Endothelial cell of umbilical vein (primary cell): ENCODE measurements around the gene PAFAH2. TPM values are rescaled to one million over a fixed set of nuclear protein-coding genes. Genes with fewer than 3 reads are reported as not detected.

Source experiments
- BruUV-seq: library from RNA; stranded (reverse); fragments of 400-500 nt; replicated peaks from 2 replicates; lab custom pipeline; 2021; lab: Mats Ljungman, UMichigan
- CTCF ChIA-PET: fragments of 300-600, 350-600 bp; sonication (Branson Sonifier 250); formaldehyde crosslinking; loops from one replicate; lab custom pipeline; 2021; ENCODE audit warnings: antibody characterized with exemption, inconsistent platforms; lab: Charles Lee
- POLR2A ChIA-PET: fragments of 300-600, 350-600 bp; sonication (Branson Sonifier 250); formaldehyde crosslinking; loops from one replicate; lab custom pipeline; 2021; ENCODE audit warnings: antibody characterized with exemption, inconsistent platforms; lab: Charles Lee
- DNase-seq: peaks from one replicate; pipeline ENCODE4 v3.0.0-alpha.2; 2011; ENCODE audit warnings: low read depth, low spot score
- FAIRE-seq: peaks from 2 replicates; lab custom pipeline; 2011; peaks lifted over from hg19 to GRCh38; lab: Jason Lieb, UNC
- H2AFZ ChIP-seq: 2 replicates; pipeline ENCODE4 v1.6.0; 2012; ENCODE audit warnings: low read depth, low read length, control low read depth, inconsistent platforms
- H3K27ac ChIP-seq: 2 replicates; pipeline ENCODE4 v1.5.1; 2011; ENCODE audit warnings: low read depth, mild to moderate bottlenecking, control low read depth, low read length, moderate library complexity; ENCODE audit not compliant: insufficient read depth
- H3K27me3 ChIP-seq, 2 experiments: 2 replicates each; pipeline versions ENCODE4 v1.6.0 to v1.6.1; 2011; ENCODE audit warnings: low read length in 2 of 2, mixed read lengths in 1 of 2; ENCODE audit not compliant: control insufficient read depth in 2 of 2, insufficient read depth in 2 of 2
- H3K36me3 ChIP-seq, 2 experiments: 2 replicates in 1 of 2; 3 replicates in 1 of 2; pipeline ENCODE4 v1.5.1; 2011; ENCODE audit warnings: low read length in 2 of 2, mild to moderate bottlenecking in 1 of 2, moderate library complexity in 1 of 2; ENCODE audit not compliant: control insufficient read depth in 2 of 2, insufficient read depth in 2 of 2; ENCODE audit errors: extremely low read depth in 1 of 2
- H3K4me1 ChIP-seq: 3 replicates; pipeline ENCODE4 v1.5.1; 2011; ENCODE audit warnings: mild to moderate bottlenecking, low read length; ENCODE audit not compliant: control insufficient read depth, insufficient read depth; ENCODE audit errors: extremely low read depth
- H3K4me2 ChIP-seq: 2 replicates; pipeline ENCODE4 v1.6.1; 2011; ENCODE audit warnings: low read length, control low read depth, mixed read lengths; ENCODE audit not compliant: insufficient read depth
- H3K4me3 ChIP-seq, 3 experiments: fragments of 200-600 bp in 1 of 3; sonication (generic), shearing (Covaris generic) in 1 of 3; replicated peaks in 1 of 3; 2 replicates each; pipeline ENCODE4 v1.5.1; 2011 to 2016; ENCODE audit warnings: control low read depth in 3 of 3, low read length in 3 of 3, mild to moderate bottlenecking in 2 of 3, inconsistent platforms in 1 of 3, low read depth in 1 of 3, moderate library complexity in 1 of 3; ENCODE audit not compliant: insufficient read depth in 1 of 3
- H3K79me2 ChIP-seq: 2 replicates; pipeline ENCODE4 v1.6.0; 2012; ENCODE audit warnings: low read length, inconsistent platforms; ENCODE audit not compliant: control insufficient read depth, insufficient read depth
- H3K9ac ChIP-seq: replicated peaks from 2 replicates; pipeline ENCODE3; 2011; ENCODE audit warnings: low read length, control low read depth; ENCODE audit not compliant: insufficient read depth; ENCODE audit errors: extremely low read depth
- H3K9me1 ChIP-seq: replicated peaks from 3 replicates; pipeline ENCODE4 v1.6.0; 2011; ENCODE audit warnings: mild to moderate bottlenecking, low read length; ENCODE audit not compliant: control insufficient read depth, insufficient read depth; ENCODE audit errors: extremely low read depth
- H3K9me3 ChIP-seq: replicated peaks from 2 replicates; pipeline ENCODE4 v1.5.1; 2012; ENCODE audit warnings: low read length, inconsistent platforms; ENCODE audit not compliant: control insufficient read depth, insufficient read depth
- H4K20me1 ChIP-seq: replicated peaks from 2 replicates; pipeline ENCODE3; 2011; ENCODE audit warnings: mild to moderate bottlenecking, low read length; ENCODE audit not compliant: control insufficient read depth, insufficient read depth; ENCODE audit errors: extremely low read depth
- CTCF ChIP-seq, 2 donors: IDR thresholded peaks; 1 replicate in 1 of 2; 2 replicates in 1 of 2; pipeline ENCODE4 v1.5.1; 2011; ENCODE audit warnings: low read length in 2 of 2, mild to moderate bottlenecking in 2 of 2, moderate library complexity in 2 of 2, control low read depth in 1 of 2, inconsistent platforms in 1 of 2, low read depth in 1 of 2; ENCODE audit not compliant: insufficient read depth in 1 of 2; ENCODE audit errors: extremely low read depth in 1 of 2
- EZH2 ChIP-seq: IDR thresholded peaks from 2 replicates; pipeline ENCODE4 v1.6.1; 2012; ENCODE audit warnings: borderline replicate concordance, low read depth, mild to moderate bottlenecking, moderate library complexity, low read length, inconsistent platforms; ENCODE audit not compliant: severe bottlenecking
- FOS ChIP-seq: IDR thresholded peaks from 2 replicates; pipeline ENCODE4 v1.6.1; 2011; ENCODE audit warnings: mild to moderate bottlenecking, low read length, moderate library complexity, borderline replicate concordance; ENCODE audit not compliant: insufficient read depth
- GATA2 ChIP-seq: IDR thresholded peaks from 2 replicates; pipeline ENCODE4 v1.7.0; 2011; ENCODE audit warnings: low read depth, mild to moderate bottlenecking, moderate library complexity, mixed read lengths, low read length; ENCODE audit not compliant: insufficient read length, insufficient read depth
- JUN ChIP-seq: IDR thresholded peaks from 2 replicates; pipeline ENCODE4 v1.6.1; 2011; ENCODE audit warnings: borderline replicate concordance, low read depth; ENCODE audit not compliant: insufficient read length, insufficient read depth
- MYC ChIP-seq: IDR thresholded peaks from one replicate; pipeline ENCODE4 v1.6.1; 2011; ENCODE audit warnings: mild to moderate bottlenecking, low read depth, low read length
- POLR2A ChIP-seq: IDR thresholded peaks from 2 replicates; pipeline ENCODE4 v1.6.1; 2012; ENCODE audit warnings: low read depth, mild to moderate bottlenecking, control low read depth, low read length
- POLR2AphosphoS5 ChIP-seq: IDR thresholded peaks from 2 replicates; pipeline ENCODE4 v1.6.1; 2012; ENCODE audit warnings: low read depth, mild to moderate bottlenecking, control low read depth, low read length, moderate library complexity; ENCODE audit not compliant: insufficient read depth
- dilution Hi-C: fragments of 300-500 bp; cut with MboI; formaldehyde crosslinking; loops from one replicate; pipeline ENCODE4 v1.15.0; 2019; ENCODE audit warnings: low sequenced_read_pairs; ENCODE audit not compliant: extremely low pct_ligation_motif_present
- intact Hi-C: fragments of 100-400 bp; cut with micrococcal nuclease; formaldehyde crosslinking; loops from one replicate; pipeline ENCODE4 v1.10.0; 2022
- polyA plus RNA-seq, 4 experiments: library from polyadenylated mRNA; depleted of rRNA in 3 of 4; stranded (reverse) in 3 of 4; unstranded in 1 of 4; fragments of >200 nt; gene quantifications; 2 replicates each; pipeline versions ENCODE4 v1.2.1 to v1.2.3, GENCODE V29; 2011 to 2012; ENCODE audit warnings: missing spikeins in 1 of 4
- total RNA-seq: library from RNA; stranded (reverse); gene quantifications from 2 replicates; pipeline ENCODE4 v1.2.3, GENCODE V29; 2021
- TF ChIP-seq, protein P1 (sequence below): IDR thresholded peaks from 2 replicates; pipeline ENCODE4 v1.6.1; 2011; ENCODE audit not compliant: insufficient read depth, insufficient read length

The PAFAH2 gene
- total and polyA plus RNA-seq, 2 donors (not counting 3 experiments of a cell fraction or from before 2014, with no cell fraction given), result 6.0 to 6.9 TPM

- no peak overlapping the region for H2AFZ ChIP-seq
- no peaks in the 10 kb centered on the region for H3K79me2 ChIP-seq
- peaks cover 0 to 1% of the 10 kb centered on the region in 2 experiments for H3K27me3 ChIP-seq
- CTCF ChIA-PET, result interaction anchor here (2.3 kb wide), 1 partner anchor 116 kb away, joined by 7 read pairs; no protein-coding TSS in a partner anchor
- BruUV-seq, result no TSS peak
- no peak for TF ChIP-seq MYC
- TF ChIP-seq, protein P1, sequence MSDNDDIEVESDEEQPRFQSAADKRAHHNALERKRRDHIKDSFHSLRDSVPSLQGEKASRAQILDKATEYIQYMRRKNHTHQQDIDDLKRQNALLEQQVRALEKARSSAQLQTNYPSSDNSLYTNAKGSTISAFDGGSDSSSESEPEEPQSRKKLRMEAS, result no peak
- TF ChIP-seq FOS, result no peak
- no peak for TF ChIP-seq GATA2
- no peak for TF ChIP-seq JUN
- no peak for TF ChIP-seq POLR2AphosphoS5
- TF ChIP-seq EZH2, result no peak
- TF ChIP-seq POLR2A, result no peak
- TF ChIP-seq CTCF (IDR thresholded peaks at IDR 0.05; ENCODE audit: extremely low read depth in 1 of 2, insufficient read depth in 1 of 2, low read depth in 1 of 2, low read length in 2 of 2), result no peak
- no peaks in the 10 kb centered on the region for H3K9me1 ChIP-seq
- DNase-seq (no peak), FAIRE-seq (no peak)
- no peak overlapping the region for H3K9ac ChIP-seq
- no peaks in the 10 kb centered on the region for H3K9me3 ChIP-seq
- H3K4me2 ChIP-seq, result no peak overlapping the region
- no peaks in the 10 kb centered on the region for H3K36me3 ChIP-seq
- intact Hi-C loops, result no loop called here
- dilution Hi-C loops, result no loop called here
- POLR2A ChIA-PET, result no interaction called here
- H4K20me1 ChIP-seq, result no peaks in the 10 kb centered on the region
- no peak overlapping the region for H3K27ac ChIP-seq
- no peak overlapping the region for H3K4me3 ChIP-seq
- no peaks in the 10 kb centered on the region for H3K4me1 ChIP-seq
Measured at GRCh38 chr1:26028490-26028980, 30.7 kb upstream of the PAFAH2 start.
